Fibroblast of upper back skin (primary cell): ENCODE measurements around the gene CEBPE.

Experiments used
- DNase-seq: peaks from one replicate; pipeline ENCODE4 v3.0.0-alpha.2; 2013

Gene CEBPE

DNA sequence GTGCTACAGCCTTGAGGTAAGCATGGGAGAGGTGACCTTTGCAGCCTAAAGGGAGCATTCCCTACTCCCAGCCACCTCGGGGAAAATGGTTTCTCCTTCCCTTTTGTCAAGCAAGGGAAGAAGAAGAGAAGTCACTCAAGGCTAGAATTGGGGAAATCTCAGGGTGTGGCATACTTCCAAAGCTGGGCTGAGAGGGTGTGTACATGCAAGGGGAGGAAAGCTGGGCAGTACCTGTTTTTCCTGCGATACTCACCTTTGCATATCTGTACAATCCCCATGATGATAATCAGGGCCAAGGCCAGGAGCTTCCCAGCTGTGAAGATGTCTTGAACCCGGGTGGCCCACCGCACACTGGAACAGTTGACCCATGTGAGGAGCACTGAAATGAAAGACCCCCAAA lies 23.8 kb upstream of the CEBPE start:
- DNase-seq = no peak

DNA sequence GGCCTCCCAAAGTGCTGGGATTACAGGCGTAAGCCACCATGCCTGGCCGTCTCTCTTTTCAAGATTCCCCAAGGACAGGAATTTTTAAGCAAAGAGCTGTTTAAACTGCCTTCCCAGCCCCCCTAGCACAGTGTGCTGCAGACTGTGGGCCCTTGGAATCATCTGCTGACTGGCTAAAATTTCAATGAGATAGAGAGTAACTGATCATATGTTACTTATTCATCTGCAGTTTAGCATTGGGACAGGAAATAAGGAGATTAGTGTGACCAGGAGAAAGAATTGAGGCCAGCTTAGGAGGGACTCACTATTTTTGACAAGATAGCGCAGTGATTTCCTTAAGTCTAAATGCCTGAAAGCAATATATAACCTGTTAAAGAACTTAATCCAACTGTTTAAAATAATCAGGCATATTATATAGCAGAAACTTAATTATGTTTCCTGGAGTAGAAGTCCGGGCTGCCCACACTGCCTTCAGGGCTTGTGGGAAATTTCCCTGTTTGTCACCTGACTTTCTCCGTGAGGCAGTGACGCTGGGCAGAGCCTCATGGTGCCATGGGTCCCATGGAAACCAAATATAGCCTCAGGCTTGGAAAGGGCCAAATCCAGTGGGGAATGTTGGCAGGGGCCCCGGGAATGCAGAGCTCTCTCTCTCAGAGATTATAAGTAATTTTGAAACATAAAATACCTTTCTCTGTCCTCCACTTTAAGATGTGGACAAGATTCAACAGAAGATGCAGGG lies 22.8 kb upstream of the CEBPE start:
- DNase-seq = peak; percentile 14

DNA sequence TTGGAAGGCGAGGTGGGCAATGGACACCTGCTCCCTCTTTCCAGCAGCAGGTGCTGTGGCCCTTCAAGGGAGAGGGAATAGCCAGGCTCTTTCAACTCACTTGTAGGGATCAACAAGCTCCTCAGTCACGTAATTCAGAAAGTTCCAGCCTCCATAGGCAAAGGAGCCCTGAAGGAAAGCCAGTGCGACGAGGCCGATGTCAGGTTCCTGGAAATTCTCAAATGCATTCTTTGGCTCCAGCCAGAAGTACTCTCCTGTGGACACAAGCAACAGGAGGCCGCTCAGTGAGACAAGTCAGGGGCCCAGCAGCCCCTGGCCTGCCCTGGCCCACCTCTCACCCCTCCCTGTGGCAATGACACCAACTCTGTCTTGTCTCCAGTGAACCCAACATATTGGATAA lies 21.3 kb upstream of the CEBPE start:
- DNase-seq = no peak

- DNase-seq = no peak
Measured at GRCh38 chr14:23139874-23140273, 20.8 kb upstream of the CEBPE start.

- no peak for DNase-seq
Measured at GRCh38 chr14:23137813-23138535, 18.9 kb upstream of the CEBPE start.

DNA sequence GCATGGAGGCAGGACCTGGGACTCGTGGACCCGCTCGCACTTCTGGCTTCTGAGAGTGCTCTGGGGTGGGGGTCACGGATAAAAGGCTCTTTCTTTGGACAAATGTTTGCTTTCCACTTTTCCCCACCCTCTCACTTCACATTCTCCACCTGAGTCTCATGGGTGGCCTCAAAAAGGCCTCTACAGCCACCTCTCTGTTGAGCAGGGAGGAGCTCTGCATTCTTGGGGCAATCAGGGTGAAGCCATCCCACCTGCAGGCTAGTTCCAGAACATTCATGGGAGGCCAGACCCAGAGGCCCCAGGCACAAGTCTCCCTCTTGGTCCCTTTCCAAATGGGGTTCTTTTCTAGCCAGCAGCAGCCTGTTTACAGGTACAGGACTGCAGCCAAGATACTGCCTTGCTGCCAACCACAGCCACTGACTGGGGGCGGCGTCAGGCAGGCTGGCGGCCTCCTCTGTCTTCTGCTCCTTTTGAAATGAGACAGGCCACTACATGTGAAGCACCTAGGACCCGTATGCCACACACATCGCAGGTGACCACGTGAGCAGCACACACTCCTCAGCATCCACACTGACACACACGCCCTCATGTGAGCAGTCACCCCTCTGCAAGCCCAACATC lies 18.2 kb upstream of the CEBPE start:
- no peak for DNase-seq

GRCh38 chr14:23136566-23137133 lies 17.6 kb upstream of the CEBPE start:
- no peak for DNase-seq

DNA sequence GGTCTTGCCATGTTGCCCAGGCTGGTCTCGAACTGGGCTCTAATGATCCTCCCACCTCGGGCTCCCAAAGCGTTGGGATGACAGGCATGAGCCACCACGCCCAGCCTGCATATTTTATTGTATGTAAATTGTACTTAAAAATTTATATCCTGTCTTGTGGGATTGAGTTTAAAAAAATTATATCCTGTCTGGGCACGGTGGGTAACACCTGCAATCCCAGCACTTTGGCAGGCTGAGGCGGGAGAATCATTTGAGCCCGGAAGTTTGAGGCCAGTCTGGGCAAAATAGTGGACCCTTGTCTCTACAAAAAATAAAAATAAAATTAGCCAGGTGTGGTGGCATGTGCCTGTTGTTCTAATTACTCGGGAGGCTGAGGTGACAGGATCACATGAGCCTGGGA lies 13.9 kb upstream of the CEBPE start:
- DNase-seq = no peak

DNA sequence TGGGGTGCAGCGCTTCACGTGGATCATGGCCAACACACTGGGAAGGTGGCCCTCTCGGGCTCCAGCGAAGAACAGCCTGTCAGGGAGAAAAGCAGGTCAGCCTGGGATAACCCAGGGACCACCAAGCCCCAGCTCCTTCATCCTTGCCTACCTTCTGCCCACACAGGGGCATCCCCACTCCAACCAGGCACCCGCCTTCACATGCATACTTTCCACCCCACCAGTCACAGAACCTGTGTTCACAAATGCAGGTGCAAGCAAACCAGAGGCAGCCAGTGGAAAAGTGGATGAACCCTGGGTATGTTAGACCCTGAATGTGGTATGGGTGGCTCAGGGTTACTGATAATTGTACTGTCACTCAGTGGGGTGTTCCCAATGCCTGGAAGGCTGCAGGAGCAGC lies 12.4 kb upstream of the CEBPE start:
- DNase-seq = no peak

DNA sequence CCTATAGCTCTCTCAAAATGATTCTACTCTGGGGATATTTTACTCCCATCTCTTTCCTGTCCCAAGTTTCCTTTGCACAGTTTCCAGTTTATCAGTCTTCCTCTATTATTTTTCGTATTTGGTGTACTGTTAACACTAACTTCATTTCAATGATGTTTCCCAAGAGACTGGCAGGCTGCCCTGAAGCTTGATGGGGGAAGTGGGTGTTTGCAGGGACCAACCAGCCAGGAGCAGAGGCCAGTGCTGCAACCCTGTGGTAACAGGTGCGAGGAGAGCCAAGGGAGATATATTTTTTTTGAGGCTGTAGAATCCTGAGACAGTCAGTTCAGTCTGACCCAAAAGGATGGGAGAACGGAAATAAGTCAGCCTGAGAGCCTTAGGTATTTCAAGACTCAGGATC lies 11.8 kb upstream of the CEBPE start:
- DNase-seq = no peak

DNA sequence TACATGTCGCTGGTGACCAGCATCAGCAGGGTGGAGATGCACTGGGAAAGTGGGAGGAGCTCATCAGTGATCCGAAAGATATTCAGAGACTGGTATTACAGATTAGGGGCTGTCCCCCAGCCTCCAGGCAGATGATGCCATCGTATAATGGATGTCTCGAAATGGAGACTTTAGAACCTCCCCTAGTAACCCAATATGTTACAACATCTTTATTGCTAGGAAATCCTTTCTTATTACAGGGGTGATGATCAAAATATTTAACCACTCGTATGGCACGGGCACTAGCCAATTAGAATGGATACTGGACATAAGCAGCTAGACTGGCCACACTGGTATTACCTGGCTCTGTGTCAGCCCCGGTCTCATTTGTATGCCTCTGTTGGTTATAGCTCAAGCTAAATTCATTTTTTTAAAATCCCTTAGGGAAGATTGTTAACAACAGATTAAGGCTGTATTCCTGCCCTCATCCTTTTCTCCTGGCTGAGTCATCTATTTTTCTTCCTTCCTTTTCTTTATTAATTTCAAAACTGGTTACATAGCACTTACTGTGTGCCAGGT lies 10.8 kb upstream of the CEBPE start:
- DNase-seq = no peak

- DNase-seq = no peak
Measured at GRCh38 chr14:23128969-23129758, 10.1 kb upstream of the CEBPE start.

- no peak for DNase-seq
Measured at GRCh38 chr14:23127861-23128260, 8.8 kb upstream of the CEBPE start.

DNA sequence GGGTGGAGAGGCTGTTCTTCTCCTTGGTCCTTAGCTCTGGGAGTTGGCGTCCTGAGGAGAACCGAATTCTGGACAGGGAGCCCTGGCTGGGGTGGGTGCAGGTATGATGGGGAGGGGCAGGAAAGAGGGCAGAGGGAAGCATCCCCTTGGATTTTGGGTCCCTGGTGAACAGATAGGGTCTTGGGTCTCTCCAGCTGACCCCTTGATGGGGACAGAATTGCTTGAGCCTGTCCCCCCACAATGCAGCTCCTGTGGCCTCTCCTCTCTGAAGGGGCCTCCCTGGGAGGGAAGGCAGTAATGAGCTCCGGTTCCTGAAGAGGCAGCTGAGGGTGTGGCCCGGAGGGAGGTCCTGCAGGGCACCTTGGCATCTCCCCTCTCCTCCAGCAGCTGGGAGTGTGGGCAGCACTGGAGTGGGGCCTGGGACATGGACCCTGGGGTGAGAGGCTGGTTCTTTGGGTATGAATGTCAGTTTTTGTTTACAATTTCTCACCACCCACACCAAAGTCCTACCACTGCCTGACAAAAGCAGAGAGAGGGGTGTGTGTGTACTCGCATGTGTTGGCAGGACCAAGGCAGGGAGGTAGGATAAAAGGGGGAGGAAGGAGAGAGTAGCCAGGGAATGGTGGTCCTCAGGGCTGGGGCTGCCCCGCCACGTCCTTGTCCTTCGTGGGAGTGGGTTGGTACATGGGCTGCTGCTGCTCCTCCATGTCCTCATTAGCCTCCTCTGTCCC lies 7.7 kb upstream of the CEBPE start:
- no peak for DNase-seq

- no peak for DNase-seq
Measured at GRCh38 chr14:23125933-23126524, 7.0 kb upstream of the CEBPE start.

GRCh38 chr14:23125011-23125410 lies 6.0 kb upstream of the CEBPE start:
- DNase-seq = no peak

DNA sequence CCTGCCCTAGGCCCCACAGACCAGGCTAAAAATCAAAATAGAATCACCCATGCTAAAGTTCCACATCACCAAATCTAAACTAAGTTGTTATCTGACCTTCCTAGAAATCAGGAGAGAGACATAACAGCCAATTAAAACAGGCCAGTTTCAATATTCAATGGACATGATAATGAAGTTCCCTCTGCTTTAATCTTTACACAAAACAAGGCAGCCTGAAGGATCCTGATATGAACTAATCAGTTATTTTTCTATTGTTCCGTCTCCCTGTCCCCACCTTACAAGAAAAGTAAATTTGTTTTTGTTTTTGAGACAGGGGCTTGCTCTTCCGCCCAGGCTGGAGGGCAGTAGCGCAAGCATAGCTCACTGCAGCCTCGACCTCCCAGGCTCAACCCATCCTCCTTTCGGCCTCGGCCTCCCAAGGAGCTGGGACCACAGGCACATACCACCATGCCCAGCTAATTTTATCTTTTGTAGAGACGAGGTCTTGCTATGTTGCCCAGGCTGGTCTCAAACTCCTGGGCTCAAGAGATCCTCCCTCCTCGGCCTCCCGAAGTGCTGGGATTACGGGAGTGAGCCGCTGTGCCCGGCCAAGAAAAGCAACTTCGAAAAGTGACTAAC lies 5.4 kb upstream of the CEBPE start:
- no peak for DNase-seq

- DNase-seq = peak; percentile 9
Measured at GRCh38 chr14:23123419-23123818, 4.4 kb upstream of the CEBPE start.

GRCh38 chr14:23122086-23122485 lies 3.0 kb upstream of the CEBPE start:
- no peak for DNase-seq

GRCh38 chr14:23121361-23121771 lies 2.3 kb upstream of the CEBPE start:
- DNase-seq = peak; percentile 12
